Measurements from ENCODE around the gene DTL. TPM values are rescaled to one million over a fixed set of nuclear protein-coding genes. Genes with fewer than 3 reads are reported as not detected.

The DTL gene
- total and polyA plus RNA-seq, 2 experiments from 2014 or later = 8.2 to 9.7 TPM

GRCh38 chr1:212147581-212148033, 112.1 kb downstream of the DTL start:
- Histone ChIP-seq H3K79me2 (ENCODE audit: insufficient read depth) (no peaks in the 10 kb centered on the region), H3K27me3 (replicated peaks; ENCODE audit: insufficient read depth) (no peaks in the 10 kb centered on the region), H3K4me2 (ENCODE audit: unreplicated experiment) (no peak overlapping the region), H2AFZ (no peak overlapping the region), H3K36me3 (ENCODE audit: low read depth) (no peaks in the 10 kb centered on the region), H3K9ac (no peak overlapping the region), H4K20me1 (ENCODE audit: insufficient read depth) (no peaks in the 10 kb centered on the region), H3K27ac (no peak overlapping the region), H3K4me3 (no peak overlapping the region), H3K9me3 (ENCODE audit: low read depth) (no peaks in the 10 kb centered on the region), H3K9me2 (ENCODE audit: insufficient read depth) (no peaks in the 10 kb centered on the region), H3F3A (ENCODE audit: insufficient read depth) (no peaks in the 10 kb centered on the region), H3K4me1 (ENCODE audit: insufficient read depth) (no peaks in the 10 kb centered on the region)
- in situ Hi-C loops (cut with MboI) = no loop called here
- 80 to 82% methylated on average over 7 of the region's 7 CpGs for WGBS, 2 experiments (ENCODE audit: low coverage in 1 of 2, low lambda C conversion rate in 2 of 2, missing lambda C conversion rate in 2 of 2)
- no peak for TF ChIP-seq EZH2 (IDR thresholded peaks at IDR 0.05; ENCODE audit: insufficient read depth, poor library complexity, severe bottlenecking)
- no peak for TF ChIP-seq EZH2phosphoT487 (IDR thresholded peaks at IDR 0.05; ENCODE audit: insufficient read depth, low read depth)
- no peak for DNase-seq

GRCh38 chr1:212149566-212149965, 114.0 kb downstream of the DTL start:
- no peaks in the 10 kb centered on the region for H3K27me3 ChIP-seq (replicated peaks; ENCODE audit: insufficient read depth)
- TF ChIP-seq EZH2phosphoT487 (IDR thresholded peaks at IDR 0.05; ENCODE audit: insufficient read depth, low read depth) = no peak
- TF ChIP-seq EZH2 (IDR thresholded peaks at IDR 0.05; ENCODE audit: insufficient read depth, poor library complexity, severe bottlenecking) = no peak
- 95 to 96% methylated on average over 4 of the region's 4 CpGs for WGBS, 2 experiments (ENCODE audit: low coverage in 1 of 2, low lambda C conversion rate in 2 of 2, missing lambda C conversion rate in 2 of 2)
- H3K4me1 ChIP-seq (ENCODE audit: insufficient read depth) = no peaks in the 10 kb centered on the region
- no peak for DNase-seq
- H3K9me3 ChIP-seq (ENCODE audit: low read depth) = no peaks in the 10 kb centered on the region
- in situ Hi-C loops (cut with MboI) = no loop called here
- no peak overlapping the region for H2AFZ ChIP-seq
- no peaks in the 10 kb centered on the region for H3K79me2 ChIP-seq (ENCODE audit: insufficient read depth)
- no peaks in the 10 kb centered on the region for H3K9me2 ChIP-seq (ENCODE audit: insufficient read depth)
- no peaks in the 10 kb centered on the region for H3F3A ChIP-seq (ENCODE audit: insufficient read depth)
- H3K4me2 ChIP-seq (ENCODE audit: unreplicated experiment) = no peak overlapping the region
- no peak overlapping the region for H3K9ac ChIP-seq
- no peaks in the 10 kb centered on the region for H4K20me1 ChIP-seq (ENCODE audit: insufficient read depth)
- H3K4me3 ChIP-seq = no peak overlapping the region
- no peak overlapping the region for H3K27ac ChIP-seq
- H3K36me3 ChIP-seq (ENCODE audit: low read depth) = no peaks in the 10 kb centered on the region

- in situ Hi-C loops (cut with MboI) = no loop called here
- DNase-seq = no peak
Observed at GRCh38 chr1:212152308-212152693, 116.8 kb downstream of the DTL start.

GRCh38 chr1:212152869-212153268, 117.3 kb downstream of the DTL start:
- Histone ChIP-seq H3K36me3 (ENCODE audit: low read depth) (no peaks in the 10 kb centered on the region), H3K4me1 (ENCODE audit: insufficient read depth) (no peaks in the 10 kb centered on the region), H3K9me2 (ENCODE audit: insufficient read depth) (no peaks in the 10 kb centered on the region), H3F3A (ENCODE audit: insufficient read depth) (no peaks in the 10 kb centered on the region), H3K79me2 (ENCODE audit: insufficient read depth) (no peaks in the 10 kb centered on the region), H3K9ac (no peak overlapping the region), H3K4me2 (ENCODE audit: unreplicated experiment) (no peak overlapping the region), H3K4me3 (no peak overlapping the region), H2AFZ (no peak overlapping the region), H3K27me3 (replicated peaks; ENCODE audit: insufficient read depth) (no peaks in the 10 kb centered on the region), H3K27ac (no peak overlapping the region), H4K20me1 (ENCODE audit: insufficient read depth) (no peaks in the 10 kb centered on the region), H3K9me3 (ENCODE audit: low read depth) (no peaks in the 10 kb centered on the region)
- 93 to 97% methylated on average over 4 of the region's 4 CpGs for WGBS, 2 experiments (ENCODE audit: low coverage in 1 of 2, low lambda C conversion rate in 2 of 2, missing lambda C conversion rate in 2 of 2)
- in situ Hi-C loops (cut with MboI) = no loop called here
- no peak for DNase-seq
- TF ChIP-seq EZH2phosphoT487 (IDR thresholded peaks at IDR 0.05; ENCODE audit: insufficient read depth, low read depth) (no peak), EZH2 (IDR thresholded peaks at IDR 0.05; ENCODE audit: insufficient read depth, poor library complexity, severe bottlenecking) (no peak)

More at GRCh38 chr1:212152308-212152693, 116.8 kb downstream of the DTL start:
- Histone ChIP-seq H3K4me2 (ENCODE audit: unreplicated experiment) (no peak overlapping the region), H3K9me3 (ENCODE audit: low read depth) (no peaks in the 10 kb centered on the region), H3K79me2 (ENCODE audit: insufficient read depth) (no peaks in the 10 kb centered on the region), H3K9me2 (ENCODE audit: insufficient read depth) (no peaks in the 10 kb centered on the region), H3F3A (ENCODE audit: insufficient read depth) (no peaks in the 10 kb centered on the region), H4K20me1 (ENCODE audit: insufficient read depth) (no peaks in the 10 kb centered on the region), H3K9ac (no peak overlapping the region), H3K27me3 (replicated peaks; ENCODE audit: insufficient read depth) (no peaks in the 10 kb centered on the region), H3K4me1 (ENCODE audit: insufficient read depth) (no peaks in the 10 kb centered on the region), H3K4me3 (no peak overlapping the region), H3K36me3 (ENCODE audit: low read depth) (no peaks in the 10 kb centered on the region), H2AFZ (no peak overlapping the region), H3K27ac (no peak overlapping the region)
- no peak for TF ChIP-seq EZH2phosphoT487 (IDR thresholded peaks at IDR 0.05; ENCODE audit: insufficient read depth, low read depth)
- no peak for TF ChIP-seq EZH2 (IDR thresholded peaks at IDR 0.05; ENCODE audit: insufficient read depth, poor library complexity, severe bottlenecking)
- WGBS, 2 experiments (ENCODE audit: low coverage in 1 of 2, low lambda C conversion rate in 2 of 2, missing lambda C conversion rate in 2 of 2) = 98 to 100% methylated on average over 2 of the region's 2 CpGs

GRCh38 chr1:212153635-212154034, 118.1 kb downstream of the DTL start:
- no peak for DNase-seq
- Histone ChIP-seq H3K4me1 (ENCODE audit: insufficient read depth) (no peaks in the 10 kb centered on the region), H3F3A (ENCODE audit: insufficient read depth) (no peaks in the 10 kb centered on the region), H3K9me3 (ENCODE audit: low read depth) (no peaks in the 10 kb centered on the region), H3K27ac (no peak overlapping the region), H3K27me3 (replicated peaks; ENCODE audit: insufficient read depth) (no peaks in the 10 kb centered on the region), H3K36me3 (ENCODE audit: low read depth) (no peaks in the 10 kb centered on the region), H3K79me2 (ENCODE audit: insufficient read depth) (no peaks in the 10 kb centered on the region), H4K20me1 (ENCODE audit: insufficient read depth) (no peaks in the 10 kb centered on the region), H3K9me2 (ENCODE audit: insufficient read depth) (no peaks in the 10 kb centered on the region), H3K4me2 (ENCODE audit: unreplicated experiment) (no peak overlapping the region), H3K4me3 (no peak overlapping the region), H2AFZ (no peak overlapping the region), H3K9ac (no peak overlapping the region)
- TF ChIP-seq EZH2 (IDR thresholded peaks at IDR 0.05; ENCODE audit: insufficient read depth, poor library complexity, severe bottlenecking) (no peak), EZH2phosphoT487 (IDR thresholded peaks at IDR 0.05; ENCODE audit: insufficient read depth, low read depth) (no peak)
- in situ Hi-C loops (cut with MboI) = no loop called here

Small RNA genes lying within 50 kb of the gene (microRNA-seq; reads per million reads assigned to microRNA genes)
- gene MIR3122 (ENCODE audit: borderline number of aligned reads) = not detected

Small RNA genes lying within 50 kb of the gene (small RNA-seq; reads per million reads assigned to genes)
- not detected for gene MIR3122 (ENCODE audit: low read depth, low replicate concordance)
- not detected for gene RF00568 (ENCODE audit: low read depth, low replicate concordance)
- gene RN7SKP98 (ENCODE audit: low read depth, low replicate concordance) = not detected

Other genes with a start within 250 kb of the DTL start
- 36.5 and 62.4 TPM in 2 replicates for gene LPGAT1, start 205.0 kb upstream of the DTL start, total RNA-seq (2014; rRNA removed; shearing (Covaris generic))
- gene LPGAT1, start 205.0 kb upstream of the DTL start, polyA plus RNA-seq (2016; fragmentation: Nextera tagmentation; extraction: Ambion mirVana) = 13.5 and 17.5 TPM in 2 replicates
- 9.6 and 12.1 TPM in 2 replicates for gene INTS7, start 191 bp upstream of the DTL start, total RNA-seq (2014; rRNA removed; shearing (Covaris generic))
- 9.8 and 11.8 TPM in 2 replicates for gene INTS7, start 191 bp upstream of the DTL start, polyA plus RNA-seq (2016; fragmentation: Nextera tagmentation; extraction: Ambion mirVana)
- 31.7 and 37.9 TPM in 2 replicates for gene PPP2R5A, start 249.7 kb downstream of the DTL start, total RNA-seq (2014; rRNA removed; shearing (Covaris generic))
- gene PPP2R5A, start 249.7 kb downstream of the DTL start, polyA plus RNA-seq (2016; fragmentation: Nextera tagmentation; extraction: Ambion mirVana) = 13.9 and 14.2 TPM in 2 replicates

Data from GM23248 (cell line).